Loucy (cell line): ENCODE measurements around the gene DTNB.

Source experiments
- H2AFZ ChIP-seq: fragments of 200-600 bp; sonication (generic); 2 replicates; pipeline ENCODE4 v1.6.0; 2016; ENCODE audit warnings: antibody characterized with exemption, mild to moderate bottlenecking, low read length, moderate library complexity
- H3F3A ChIP-seq: fragments of 200-600 bp; 2 replicates; pipeline ENCODE4 v1.6.0; 2016; ENCODE audit warnings: antibody characterized with exemption, low read depth, mild to moderate bottlenecking
- H3K27me3 ChIP-seq: fragments of 200-600 bp; sonication (generic); 2 replicates; pipeline ENCODE4 v1.6.1; 2014; ENCODE audit warnings: low read length, mild to moderate bottlenecking; ENCODE audit not compliant: insufficient read depth, poor library complexity, severe bottlenecking
- H3K36me3 ChIP-seq: fragments of 200-600 bp; sonication (generic); 2 replicates; pipeline ENCODE4 v1.6.1; 2016; ENCODE audit warnings: low read length; ENCODE audit not compliant: insufficient read depth
- H3K4me1 ChIP-seq: fragments of 200-600 bp; sonication (generic); 2 replicates; pipeline ENCODE4 v1.5.1; 2014; ENCODE audit warnings: low read length, mild to moderate bottlenecking; ENCODE audit not compliant: insufficient read depth, poor library complexity, severe bottlenecking
- H3K4me2 ChIP-seq: fragments of 200-600 bp; sonication (generic); 2 replicates; pipeline ENCODE4 v1.6.0; 2014; ENCODE audit warnings: antibody characterized with exemption, low read length, low read depth, mild to moderate bottlenecking; ENCODE audit not compliant: poor library complexity, severe bottlenecking
- H3K4me3 ChIP-seq: fragments of 200-600 bp; sonication (generic); 2 replicates; pipeline ENCODE4 v1.5.1; 2014; ENCODE audit warnings: low read length, mild to moderate bottlenecking, mixed read lengths; ENCODE audit not compliant: poor library complexity, severe bottlenecking
- H3K79me2 ChIP-seq: fragments of 200-600 bp; sonication (generic); 2 replicates; pipeline ENCODE4 v1.6.1; 2014; ENCODE audit warnings: low read length; ENCODE audit not compliant: insufficient read depth
- H3K9ac ChIP-seq: fragments of 200-600 bp; sonication (generic); 2 replicates; pipeline ENCODE4 v1.6.0; 2014; ENCODE audit warnings: mild to moderate bottlenecking, low read depth, low read length, moderate library complexity; ENCODE audit not compliant: poor library complexity, severe bottlenecking
- H3K9me2 ChIP-seq: fragments of 200-600 bp; sonication (generic); replicated peaks from 2 replicates; pipeline ENCODE4 v1.6.1; 2016; ENCODE audit warnings: low read depth, low read length, mixed read lengths
- H3K9me3 ChIP-seq: fragments of 200-600 bp; sonication (generic); 2 replicates; pipeline ENCODE4 v1.6.1; 2014; ENCODE audit warnings: mild to moderate bottlenecking, antibody characterized with exemption, low read length, low read depth; ENCODE audit not compliant: insufficient read depth
- H4K20me1 ChIP-seq: fragments of 200-600 bp; sonication (generic); 2 replicates; pipeline ENCODE4 v1.6.0; 2014; ENCODE audit warnings: antibody characterized with exemption, low read length, mild to moderate bottlenecking; ENCODE audit not compliant: insufficient read depth, poor library complexity, severe bottlenecking
- CTCF ChIP-seq: fragments of 200-600 bp; sonication (generic); conservative IDR thresholded peaks from 2 replicates; pipeline ENCODE4 v1.5.1; 2014; ENCODE audit warnings: mild to moderate bottlenecking, antibody characterized with exemption, low read length
- EZH2phosphoT487 ChIP-seq: fragments of 200-600 bp; IDR thresholded peaks from 2 replicates; pipeline ENCODE4 v1.6.1; 2018; ENCODE audit warnings: antibody characterized with exemption, mild to moderate bottlenecking, moderate library complexity, borderline replicate concordance

DTNB gene

GRCh38 chr2:25419678-25420242 is 253.6 kb downstream of the DTNB start:
- TF ChIP-seq CTCF (no peak), EZH2phosphoT487 (no peak)
- no peaks in the 10 kb centered on the region for H3K79me2 ChIP-seq
- H3K27me3 ChIP-seq, result no peaks in the 10 kb centered on the region
- H4K20me1 ChIP-seq, result no peaks in the 10 kb centered on the region
- H3K4me3 ChIP-seq, result no peak overlapping the region
- H3K9ac ChIP-seq, result no peak overlapping the region
- no peaks in the 10 kb centered on the region for H3K9me2 ChIP-seq
- H3F3A ChIP-seq, result no peaks in the 10 kb centered on the region
- H2AFZ ChIP-seq, result no peak overlapping the region
- H3K9me3 ChIP-seq, result no peaks in the 10 kb centered on the region
- H3K4me1 ChIP-seq, result peaks cover 13% of the 10 kb centered on the region
- H3K4me2 ChIP-seq, result no peak overlapping the region
- H3K36me3 ChIP-seq, result no peaks in the 10 kb centered on the region

GRCh38 chr2:25418944-25419677 is 254.3 kb downstream of the DTNB start:
- no peak overlapping the region for H3K9ac ChIP-seq
- no peaks in the 10 kb centered on the region for H3K9me2 ChIP-seq
- no peaks in the 10 kb centered on the region for H3K36me3 ChIP-seq
- H3K4me3 ChIP-seq, result no peak overlapping the region
- H3K4me1 ChIP-seq, result peaks cover 13% of the 10 kb centered on the region
- no peaks in the 10 kb centered on the region for H4K20me1 ChIP-seq
- H3K9me3 ChIP-seq, result no peaks in the 10 kb centered on the region
- H3K27me3 ChIP-seq, result no peaks in the 10 kb centered on the region
- no peaks in the 10 kb centered on the region for H3K79me2 ChIP-seq
- no peak for TF ChIP-seq EZH2phosphoT487
- no peaks in the 10 kb centered on the region for H3F3A ChIP-seq
- H2AFZ ChIP-seq, result no peak overlapping the region
- no peak overlapping the region for H3K4me2 ChIP-seq

GRCh38 chr2:25417715-25418369 is 255.5 kb downstream of the DTNB start:
- Histone ChIP-seq H3K9me2 (no peaks in the 10 kb centered on the region), H4K20me1 (no peaks in the 10 kb centered on the region), H3K4me1 (peaks cover 13% of the 10 kb centered on the region), H3K9ac (no peak overlapping the region), H3K36me3 (no peaks in the 10 kb centered on the region), H3F3A (no peaks in the 10 kb centered on the region), H3K4me3 (no peak overlapping the region), H3K4me2 (no peak overlapping the region), H3K9me3 (no peaks in the 10 kb centered on the region), H3K27me3 (no peaks in the 10 kb centered on the region), H3K79me2 (no peaks in the 10 kb centered on the region), H2AFZ (no peak overlapping the region)
- TF ChIP-seq CTCF (no peak), EZH2phosphoT487 (no peak)
